Measurements from ENCODE around the gene EYA2. TPM values are rescaled to one million over a fixed set of nuclear protein-coding genes. Genes with fewer than 3 reads are reported as not detected.

EYA2 gene
- total and polyA plus RNA-seq, 12 donors, result 0.54 to 2.2 (median 1.4) TPM

- intact Hi-C loops (cut with DNase I), result no loop called here
- Histone ChIP-seq H3K4me3 (no peak overlapping the region), H3K36me3 (replicated peaks in 1 of 2) (no peaks in the 10 kb centered on the region), H3K27ac (no peak overlapping the region), H3K4me1 (replicated peaks in 1 of 2) (no peaks in the 10 kb centered on the region), H3K27me3 (no peaks in the 10 kb centered on the region), H3K9me3 (replicated peaks in 1 of 3) (no peaks in the 10 kb centered on the region)
- no peak for DNase-seq
- 77 to 86% (median 79%) methylated on average over 7 of the region's 7 CpGs for WGBS, 4 donors
- TF ChIP-seq CTCF (IDR thresholded peaks at IDR 0.05), result no peak
- no peak for TF ChIP-seq POLR2A (IDR thresholded peaks at IDR 0.05)
These were observed 252.0 kb downstream of the EYA2 start for GRCh38 chr20:47146686-47147085.

GRCh38 chr20:47148059-47148458, 253.4 kb downstream of the EYA2 start:
- no peaks in the 10 kb centered on the region for H3K27me3 ChIP-seq
- no peaks in the 10 kb centered on the region for H3K4me1 ChIP-seq (replicated peaks in 1 of 2)
- DNase-seq, result no peak
- H3K9me3 ChIP-seq (replicated peaks in 1 of 3), result no peaks in the 10 kb centered on the region
- 91 to 99% (median 93%) methylated on average over 2 of the region's 2 CpGs for WGBS, 4 donors
- no peak overlapping the region for H3K4me3 ChIP-seq
- no peak overlapping the region for H3K27ac ChIP-seq
- H3K36me3 ChIP-seq (replicated peaks in 1 of 2), result no peaks in the 10 kb centered on the region
- no peak for TF ChIP-seq CTCF (IDR thresholded peaks at IDR 0.05)
- TF ChIP-seq POLR2A (IDR thresholded peaks at IDR 0.05), result no peak
- intact Hi-C loops (cut with DNase I), result no loop called here

- no peak overlapping the region for H3K27ac ChIP-seq
- H3K27me3 ChIP-seq, result no peaks in the 10 kb centered on the region
- intact Hi-C loops (cut with DNase I), result loop anchor here (5.0 to 10.0 kb wide), 2 partner anchors 385 to 403 kb away; no protein-coding TSS in a partner anchor
- 78 to 93% (median 88%) methylated on average over 5 of the region's 5 CpGs for WGBS, 4 donors
- DNase-seq, result no peak
- H3K36me3 ChIP-seq (replicated peaks in 1 of 2), result no peaks in the 10 kb centered on the region
- no peaks in the 10 kb centered on the region for H3K9me3 ChIP-seq (replicated peaks in 1 of 3)
- TF ChIP-seq CTCF (IDR thresholded peaks at IDR 0.05) (no peak), POLR2A (IDR thresholded peaks at IDR 0.05) (no peak)
- H3K4me3 ChIP-seq, result no peak overlapping the region
- H3K4me1 ChIP-seq (replicated peaks in 1 of 2), result no peaks in the 10 kb centered on the region
These were observed 255.3 kb downstream of the EYA2 start for GRCh38 chr20:47149939-47150338.

- intact Hi-C loops (cut with DNase I), result loop anchor here (5.0 to 10.0 kb wide), 2 partner anchors 386 to 403 kb away; no protein-coding TSS in a partner anchor
- Histone ChIP-seq H3K27me3 (no peaks in the 10 kb centered on the region), H3K4me1 (replicated peaks in 1 of 2) (no peaks in the 10 kb centered on the region), H3K27ac (no peak overlapping the region), H3K9me3 (replicated peaks in 1 of 3) (no peaks in the 10 kb centered on the region), H3K4me3 (no peak overlapping the region), H3K36me3 (replicated peaks in 1 of 2) (no peaks in the 10 kb centered on the region)
- DNase-seq, result peak; percentile 49 to 81 (median 67)
- TF ChIP-seq CTCF (IDR thresholded peaks at IDR 0.05) (peak; percentile 38 to 71 (median 56)), POLR2A (IDR thresholded peaks at IDR 0.05) (no peak)
- WGBS, 4 donors, result 59 to 67% (median 64%) methylated on average over 10 to 11 of the region's 11 CpGs
These were observed 255.9 kb downstream of the EYA2 start for GRCh38 chr20:47150403-47151152.

All from adrenal gland (tissue), 12 donors.